Activated CD8-positive, alpha-beta memory T cell treated with anti-CD3 and anti-CD28 coated beads, Interleukin-2, amount 10 ng/mL, durations not matched to agents 7 days and 5 days (primary cell): ENCODE measurements around the gene B4GALT3. TPM values are rescaled to one million over a fixed set of nuclear protein-coding genes. Genes with fewer than 3 reads are reported as not detected.

Experiments used
- ATAC-seq: fragments of 150-1000 bp; cut with Tn5 transposase; one replicate; pipeline ENCODE4 v1.10.0; 2021; ENCODE audit warnings: moderate library complexity
- CTCF ChIA-PET: fragments of 350-600 bp; sonication (Branson Sonifier 250); formaldehyde crosslinking; loops from one replicate; lab custom pipeline; 2021; ENCODE audit warnings: antibody characterized with exemption; lab: Charles Lee
- DNase-seq: peaks from one replicate; pipeline ENCODE4 v3.0.0-alpha.2; 2020
- H3K27ac Mint-ChIP-seq: one replicate; pipeline ENCODE4 v1.8.0; 2021; ENCODE audit warnings: mild to moderate bottlenecking, mixed read lengths
- H3K27me3 Mint-ChIP-seq: one replicate; pipeline ENCODE4 v1.8.0; 2021; ENCODE audit warnings: mixed read lengths
- H3K36me3 Mint-ChIP-seq: one replicate; pipeline ENCODE4 v1.8.0; 2021; ENCODE audit warnings: mild to moderate bottlenecking, mixed read lengths
- H3K4me1 Mint-ChIP-seq: one replicate; pipeline ENCODE4 v1.8.0; 2021; ENCODE audit warnings: mixed read lengths
- H3K4me3 Mint-ChIP-seq: one replicate; pipeline ENCODE4 v1.8.0; 2021; ENCODE audit warnings: mild to moderate bottlenecking, moderate library complexity, mixed read lengths
- H3K9me3 Mint-ChIP-seq: one replicate; pipeline ENCODE4 v1.8.0; 2022; ENCODE audit warnings: low read depth, mixed read lengths
- total RNA-seq, 2 experiments: library from RNA; stranded (reverse); gene quantifications; one replicate each; pipeline ENCODE4 v1.2.3, GENCODE V29; 2021

Gene B4GALT3
- total RNA-seq, 2 experiments from 2014 or later, result 47.0 to 53.5 TPM

DNA sequence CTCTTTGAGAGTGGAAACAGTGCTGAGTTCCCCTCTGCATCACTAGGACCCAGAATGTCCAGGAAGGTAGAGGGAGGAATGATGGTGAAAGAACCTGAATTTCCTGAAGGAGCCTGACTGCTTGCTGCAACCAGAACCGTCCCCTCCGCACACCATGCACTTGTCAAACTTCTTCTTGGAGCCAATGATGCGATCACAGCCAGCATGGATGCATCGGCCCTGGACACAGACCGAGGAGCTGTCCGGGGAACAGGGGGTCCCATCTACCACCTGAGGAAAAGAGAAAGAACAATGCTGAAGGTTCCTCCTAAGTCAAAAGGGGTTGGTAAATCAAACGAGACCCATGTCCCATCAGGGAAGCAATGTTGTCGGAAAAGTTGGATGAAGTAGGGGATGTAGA, 14.7 kb upstream of the B4GALT3 start:
- Mint-ChIP-seq H3K4me3 (no peak overlapping the region), H3K4me1 (peaks cover 46% of the 10 kb centered on the region), H3K9me3 (no peaks in the 10 kb centered on the region), H3K27me3 (no peaks in the 10 kb centered on the region), H3K36me3 (peaks cover 1% of the 10 kb centered on the region), H3K27ac (peak overlapping the region; percentile 19)
- no peak for DNase-seq
- ATAC-seq, result no peak
- CTCF ChIA-PET, result interaction anchor here (0.7 to 7.0 kb wide), 20 partner anchors 10 to 448 kb away, joined by 3 to 77 read pairs (median 7); partner anchors contain the start of genes B4GALT3, NDUFS2, PPOX and TOMM40L

- Mint-ChIP-seq H3K9me3 (no peaks in the 10 kb centered on the region), H3K27me3 (no peaks in the 10 kb centered on the region), H3K4me3 (no peak overlapping the region), H3K36me3 (peaks cover 1% of the 10 kb centered on the region), H3K4me1 (peaks cover 50% of the 10 kb centered on the region), H3K27ac (no peak overlapping the region)
- no peak for DNase-seq
- ATAC-seq, result no peak
- CTCF ChIA-PET, result interaction anchor here (1.3 to 7.0 kb wide), 12 partner anchors 9 to 191 kb away, joined by 3 to 77 read pairs (median 16); partner anchors contain the start of genes B4GALT3, CFAP126, NDUFS2 and PPOX
These were observed 13.7 kb upstream of the B4GALT3 start for GRCh38 chr1:161190962-161191521.

GRCh38 chr1:161189036-161189435, 11.7 kb upstream of the B4GALT3 start:
- Mint-ChIP-seq H3K27ac (peak overlapping the region; percentile 8), H3K4me1 (peaks cover 53% of the 10 kb centered on the region)
- CTCF ChIA-PET, result interaction anchor here (1.8 to 7.0 kb wide), 4 partner anchors 7 to 102 kb away, joined by 6 to 61 read pairs (median 32); partner anchors contain the start of genes NDUFS2 and TOMM40L

GRCh38 chr1:161188381-161188780, 11.1 kb upstream of the B4GALT3 start:
- Mint-ChIP-seq H3K4me1 (peaks cover 60% of the 10 kb centered on the region), H3K4me3 (no peak overlapping the region), H3K9me3 (no peaks in the 10 kb centered on the region), H3K36me3 (peaks cover 1% of the 10 kb centered on the region), H3K27ac (peak overlapping the region; percentile 18), H3K27me3 (no peaks in the 10 kb centered on the region)
- CTCF ChIA-PET, result interaction anchor here (0.6 to 2.1 kb wide), 4 partner anchors 16 to 538 kb away, joined by 3 to 6 read pairs (median 4); partner anchors contain the start of gene TOMM40L
- ATAC-seq (no peak), DNase-seq (no peak)

More at GRCh38 chr1:161189036-161189435, 11.7 kb upstream of the B4GALT3 start:
- H3K9me3 Mint-ChIP-seq, result no peaks in the 10 kb centered on the region
- H3K4me3 Mint-ChIP-seq, result no peak overlapping the region
- H3K27me3 Mint-ChIP-seq, result no peaks in the 10 kb centered on the region
- ATAC-seq (no peak), DNase-seq (no peak)
- H3K36me3 Mint-ChIP-seq, result peaks cover 1% of the 10 kb centered on the region

- CTCF ChIA-PET, result interaction anchor here (0.7 to 2.3 kb wide), 2 partner anchors 21 to 22 kb away, joined by 4 to 11 read pairs; partner anchors contain the start of gene PPOX
- Mint-ChIP-seq H3K36me3 (peaks cover 5% of the 10 kb centered on the region), H3K4me3 (no peak overlapping the region), H3K4me1 (peaks cover 62% of the 10 kb centered on the region), H3K9me3 (no peaks in the 10 kb centered on the region), H3K27ac (peak overlapping the region; percentile 96), H3K27me3 (no peaks in the 10 kb centered on the region)
- DNase-seq (no peak), ATAC-seq (no peak)
These were observed 10.0 kb upstream of the B4GALT3 start for GRCh38 chr1:161187311-161187710.

GRCh38 chr1:161185732-161186311, 8.5 kb upstream of the B4GALT3 start:
- Mint-ChIP-seq H3K4me3 (peak overlapping the region; percentile 61), H3K4me1 (peaks cover 70% of the 10 kb centered on the region), H3K36me3 (peaks cover 5% of the 10 kb centered on the region), H3K27ac (peak overlapping the region; percentile 96), H3K27me3 (no peaks in the 10 kb centered on the region), H3K9me3 (no peaks in the 10 kb centered on the region)
- peak; percentile 4 for ATAC-seq
- CTCF ChIA-PET, result interaction anchor here (0.7 to 2.5 kb wide), 8 partner anchors 8 to 129 kb away, joined by 3 to 21 read pairs (median 5); partner anchors contain the start of genes B4GALT3, DEDD, NDUFS2 and PPOX
- no peak for DNase-seq

DNA sequence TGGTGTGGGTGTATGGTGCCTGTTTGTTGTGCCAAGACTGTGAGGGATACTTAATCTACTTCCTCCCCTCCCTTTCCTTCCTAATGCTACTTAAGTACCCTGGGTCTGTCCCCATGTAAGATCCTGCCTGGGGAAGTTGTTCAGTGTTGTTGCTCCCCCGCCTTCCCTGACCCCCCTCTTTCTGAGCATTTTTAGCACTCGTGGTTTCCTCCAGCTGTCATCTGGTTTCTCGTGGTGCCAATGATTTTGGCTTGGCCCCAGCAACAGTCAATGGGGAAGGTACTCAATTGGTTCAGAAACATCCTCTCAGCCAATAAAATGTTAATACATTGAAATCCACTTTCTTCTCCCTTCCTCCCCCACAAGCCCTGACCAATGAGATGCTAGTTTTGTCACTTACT, 8.0 kb upstream of the B4GALT3 start:
- CTCF ChIA-PET, result interaction anchor here (1.2 to 2.5 kb wide), 5 partner anchors 8 to 53 kb away, joined by 3 to 21 read pairs (median 11); partner anchors contain the start of genes B4GALT3, DEDD, NDUFS2 and PPOX
- H3K4me3 Mint-ChIP-seq, result peak overlapping the region; percentile 61
- DNase-seq (peak; percentile 93), ATAC-seq (peak; percentile 80)
- H3K9me3 Mint-ChIP-seq, result no peaks in the 10 kb centered on the region
- H3K36me3 Mint-ChIP-seq, result peaks cover 5% of the 10 kb centered on the region
- peaks cover 75% of the 10 kb centered on the region for H3K4me1 Mint-ChIP-seq
- H3K27me3 Mint-ChIP-seq, result no peaks in the 10 kb centered on the region
- H3K27ac Mint-ChIP-seq, result peak overlapping the region; percentile 96

DNA sequence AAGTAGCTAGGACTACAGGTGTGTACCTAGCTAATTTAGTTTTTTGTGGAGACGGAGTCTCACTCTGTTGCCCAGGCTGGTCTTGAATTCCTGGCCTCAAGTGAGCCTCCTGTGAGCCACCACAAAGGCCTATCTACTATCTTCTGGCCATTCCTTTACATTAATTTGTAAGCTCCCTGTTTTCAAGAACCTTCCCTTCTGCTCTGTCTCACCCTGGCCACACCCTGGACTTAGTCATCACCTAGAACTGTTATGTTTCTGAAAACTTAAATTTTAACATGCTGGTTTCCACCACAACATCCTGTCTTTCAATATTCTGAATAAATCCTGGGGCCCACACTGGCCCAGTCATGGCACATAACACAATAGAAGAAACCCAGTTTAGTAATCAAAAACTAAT, 4.9 kb upstream of the B4GALT3 start:
- H3K36me3 Mint-ChIP-seq, result peaks cover 4% of the 10 kb centered on the region
- DNase-seq (peak; percentile 85), ATAC-seq (peak; percentile 67)
- peak overlapping the region; percentile 25 for H3K4me3 Mint-ChIP-seq
- CTCF ChIA-PET, result interaction anchor here (0.7 to 5.3 kb wide), 12 partner anchors 10 to 535 kb away, joined by 3 to 61 read pairs (median 10); partner anchors contain the start of genes NDUFS2, PPOX, SLAMF1 and TOMM40L
- H3K27ac Mint-ChIP-seq, result peak overlapping the region; percentile 96
- H3K9me3 Mint-ChIP-seq, result no peaks in the 10 kb centered on the region
- H3K27me3 Mint-ChIP-seq, result no peaks in the 10 kb centered on the region
- peaks cover 78% of the 10 kb centered on the region for H3K4me1 Mint-ChIP-seq

GRCh38 chr1:161180639-161181038, 3.3 kb upstream of the B4GALT3 start:
- no peak for ATAC-seq
- peak overlapping the region; percentile 71 for H3K27ac Mint-ChIP-seq
- H3K9me3 Mint-ChIP-seq, result no peaks in the 10 kb centered on the region
- CTCF ChIA-PET, result interaction anchor here (0.6 to 5.3 kb wide), 11 partner anchors 10 to 235 kb away, joined by 3 to 61 read pairs (median 7); partner anchors contain the start of genes ADAMTS4, NDUFS2, PPOX and TOMM40L
- peaks cover 9% of the 10 kb centered on the region for H3K36me3 Mint-ChIP-seq
- H3K4me1 Mint-ChIP-seq, result peaks cover 74% of the 10 kb centered on the region
- DNase-seq, result no peak
- H3K27me3 Mint-ChIP-seq, result no peaks in the 10 kb centered on the region
- no peak overlapping the region for H3K4me3 Mint-ChIP-seq

GRCh38 chr1:161179698-161180097, 2.4 kb upstream of the B4GALT3 start:
- DNase-seq, result no peak
- Mint-ChIP-seq H3K9me3 (no peaks in the 10 kb centered on the region), H3K27ac (peak overlapping the region; percentile 56), H3K36me3 (peaks cover 15% of the 10 kb centered on the region), H3K4me1 (peaks cover 72% of the 10 kb centered on the region), H3K27me3 (no peaks in the 10 kb centered on the region), H3K4me3 (no peak overlapping the region)
- CTCF ChIA-PET, result interaction anchor here (1.0 to 5.3 kb wide), 6 partner anchors 12 to 203 kb away, joined by 3 to 61 read pairs (median 31); partner anchors contain the start of genes NDUFS2, PPOX and TOMM40L
- ATAC-seq, result no peak

DNA sequence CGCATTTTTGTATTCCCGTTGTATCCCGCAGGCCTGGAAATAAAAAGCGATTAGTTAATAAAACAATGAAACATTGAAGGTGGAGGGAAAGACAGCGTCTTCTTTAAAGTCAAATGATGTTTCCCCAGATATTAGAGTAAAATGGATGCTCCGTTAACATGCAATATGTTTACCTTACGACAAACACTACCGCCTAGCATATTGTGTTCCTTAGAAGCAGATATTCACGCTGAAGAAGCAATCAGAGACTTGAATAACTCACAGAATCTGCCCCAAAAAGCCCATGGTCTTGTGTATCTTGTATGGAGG, 583 bp upstream of the B4GALT3 start:
- no peaks in the 10 kb centered on the region for H3K27me3 Mint-ChIP-seq
- no peaks in the 10 kb centered on the region for H3K9me3 Mint-ChIP-seq
- CTCF ChIA-PET, result interaction anchor here (1.1 to 3.7 kb wide), 7 partner anchors 8 to 50 kb away, joined by 3 to 34 read pairs (median 5); partner anchors contain the start of genes PPOX and TOMM40L
- DNase-seq, result no peak
- H3K27ac Mint-ChIP-seq, result peak overlapping the region; percentile 99
- no peak for ATAC-seq
- peak overlapping the region; percentile 99 for H3K4me3 Mint-ChIP-seq
- peaks cover 26% of the 10 kb centered on the region for H3K36me3 Mint-ChIP-seq
- H3K4me1 Mint-ChIP-seq, result peaks cover 64% of the 10 kb centered on the region

DNA sequence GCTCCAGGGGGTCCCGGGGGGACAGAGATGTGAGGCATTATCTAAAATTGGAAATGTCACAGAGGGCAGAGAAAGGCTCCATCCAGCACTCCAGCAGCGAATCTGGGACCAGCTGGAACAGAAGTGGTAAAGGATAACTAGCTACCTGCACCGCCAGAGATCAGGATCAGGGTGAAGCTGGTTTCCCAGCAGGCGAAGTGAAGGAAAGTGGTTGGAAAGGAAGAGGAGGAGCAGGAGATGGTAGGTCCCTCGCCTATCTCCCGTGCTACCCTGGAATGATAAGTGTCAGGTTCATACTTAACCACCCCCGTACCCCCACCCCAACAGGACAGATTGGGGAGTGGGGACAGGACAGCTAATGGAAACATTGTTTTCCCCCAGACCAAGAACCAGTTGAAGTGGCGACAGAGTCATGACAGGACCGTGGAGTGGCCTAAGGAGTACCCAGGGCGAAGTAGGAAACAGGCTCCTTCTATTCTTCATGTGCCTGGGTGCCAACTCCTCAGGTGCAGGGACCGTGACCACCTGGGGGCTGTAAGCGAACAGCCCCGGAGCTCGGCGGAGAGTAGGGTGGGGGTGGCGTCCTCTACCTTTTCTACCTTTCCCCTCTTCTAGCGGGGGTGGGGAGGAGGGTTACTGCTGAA, 717 bp downstream of the B4GALT3 start:
- Mint-ChIP-seq H3K4me1 (peaks cover 51% of the 10 kb centered on the region), H3K9me3 (no peaks in the 10 kb centered on the region), H3K27ac (peak overlapping the region; percentile 99), H3K27me3 (no peaks in the 10 kb centered on the region), H3K4me3 (peak overlapping the region; percentile 99), H3K36me3 (peaks cover 32% of the 10 kb centered on the region)
- CTCF ChIA-PET, result interaction anchor here (1.1 to 3.7 kb wide), 6 partner anchors 8 to 51 kb away, joined by 3 to 34 read pairs (median 6); partner anchors contain the start of genes PPOX and TOMM40L
- no peak for DNase-seq
- ATAC-seq, result no peak
